HL-60 (cell line): ENCODE measurements around the gene GBX1.

Source experiments
- DNase-seq, 2 experiments: peaks; one replicate each; pipeline ENCODE4 v3.0.0-alpha.2; 2010 to 2020; ENCODE audit warnings: low read depth in 1 of 2, low spot score in 1 of 2
- H3K27ac ChIP-seq: fragments of 250-450 bp; sonication (Bioruptor Pico); replicated peaks from 2 replicates; pipeline ENCODE4 v1.5.1; 2020; ENCODE audit warnings: mild to moderate bottlenecking, moderate library complexity
- H3K27me3 ChIP-seq: fragments of 250-450 bp; sonication (Bioruptor Pico); 2 replicates; pipeline ENCODE4 v1.5.1; 2021; ENCODE audit warnings: mild to moderate bottlenecking, moderate library complexity; ENCODE audit not compliant: insufficient read depth, poor library complexity, severe bottlenecking
- H3K4me3 ChIP-seq: replicated peaks from 2 replicates; pipeline ENCODE4 v1.5.1; 2011; ENCODE audit warnings: mild to moderate bottlenecking, control low read depth, low read length; ENCODE audit not compliant: insufficient read depth
- GABPA ChIP-seq: IDR thresholded peaks from 2 replicates; pipeline ENCODE4 v1.6.1; 2012; ENCODE audit warnings: low read depth
- POLR2AphosphoS5 ChIP-seq: IDR thresholded peaks from 2 replicates; pipeline ENCODE4 v1.6.1; 2012; ENCODE audit warnings: low read depth
- SPI1 ChIP-seq: IDR thresholded peaks from 2 replicates; pipeline ENCODE4 v1.6.1; 2012; ENCODE audit warnings: low read depth, mild to moderate bottlenecking, borderline replicate concordance
- TF ChIP-seq, protein P1 (sequence below): IDR thresholded peaks from one replicate; pipeline ENCODE4 v1.5.1; 2011; ENCODE audit warnings: low read length, control low read depth, inconsistent platforms; ENCODE audit not compliant: insufficient read depth
- TF ChIP-seq, protein P2 (sequence below): IDR thresholded peaks from 2 replicates; pipeline ENCODE4 v1.6.1; 2012; ENCODE audit warnings: low read depth; ENCODE audit not compliant: insufficient replicate concordance

GBX1 gene

GRCh38 chr7:151129960-151130591 lies 37.4 kb downstream of the GBX1 start:
- Histone ChIP-seq H3K27ac (no peak overlapping the region), H3K27me3 (no peaks in the 10 kb centered on the region), H3K4me3 (no peak overlapping the region)
- no peak for DNase-seq
- TF ChIP-seq GABPA, result no peak
- TF ChIP-seq, protein P1, sequence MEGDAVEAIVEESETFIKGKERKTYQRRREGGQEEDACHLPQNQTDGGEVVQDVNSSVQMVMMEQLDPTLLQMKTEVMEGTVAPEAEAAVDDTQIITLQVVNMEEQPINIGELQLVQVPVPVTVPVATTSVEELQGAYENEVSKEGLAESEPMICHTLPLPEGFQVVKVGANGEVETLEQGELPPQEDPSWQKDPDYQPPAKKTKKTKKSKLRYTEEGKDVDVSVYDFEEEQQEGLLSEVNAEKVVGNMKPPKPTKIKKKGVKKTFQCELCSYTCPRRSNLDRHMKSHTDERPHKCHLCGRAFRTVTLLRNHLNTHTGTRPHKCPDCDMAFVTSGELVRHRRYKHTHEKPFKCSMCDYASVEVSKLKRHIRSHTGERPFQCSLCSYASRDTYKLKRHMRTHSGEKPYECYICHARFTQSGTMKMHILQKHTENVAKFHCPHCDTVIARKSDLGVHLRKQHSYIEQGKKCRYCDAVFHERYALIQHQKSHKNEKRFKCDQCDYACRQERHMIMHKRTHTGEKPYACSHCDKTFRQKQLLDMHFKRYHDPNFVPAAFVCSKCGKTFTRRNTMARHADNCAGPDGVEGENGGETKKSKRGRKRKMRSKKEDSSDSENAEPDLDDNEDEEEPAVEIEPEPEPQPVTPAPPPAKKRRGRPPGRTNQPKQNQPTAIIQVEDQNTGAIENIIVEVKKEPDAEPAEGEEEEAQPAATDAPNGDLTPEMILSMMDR, result no peak
- TF ChIP-seq, protein P2, sequence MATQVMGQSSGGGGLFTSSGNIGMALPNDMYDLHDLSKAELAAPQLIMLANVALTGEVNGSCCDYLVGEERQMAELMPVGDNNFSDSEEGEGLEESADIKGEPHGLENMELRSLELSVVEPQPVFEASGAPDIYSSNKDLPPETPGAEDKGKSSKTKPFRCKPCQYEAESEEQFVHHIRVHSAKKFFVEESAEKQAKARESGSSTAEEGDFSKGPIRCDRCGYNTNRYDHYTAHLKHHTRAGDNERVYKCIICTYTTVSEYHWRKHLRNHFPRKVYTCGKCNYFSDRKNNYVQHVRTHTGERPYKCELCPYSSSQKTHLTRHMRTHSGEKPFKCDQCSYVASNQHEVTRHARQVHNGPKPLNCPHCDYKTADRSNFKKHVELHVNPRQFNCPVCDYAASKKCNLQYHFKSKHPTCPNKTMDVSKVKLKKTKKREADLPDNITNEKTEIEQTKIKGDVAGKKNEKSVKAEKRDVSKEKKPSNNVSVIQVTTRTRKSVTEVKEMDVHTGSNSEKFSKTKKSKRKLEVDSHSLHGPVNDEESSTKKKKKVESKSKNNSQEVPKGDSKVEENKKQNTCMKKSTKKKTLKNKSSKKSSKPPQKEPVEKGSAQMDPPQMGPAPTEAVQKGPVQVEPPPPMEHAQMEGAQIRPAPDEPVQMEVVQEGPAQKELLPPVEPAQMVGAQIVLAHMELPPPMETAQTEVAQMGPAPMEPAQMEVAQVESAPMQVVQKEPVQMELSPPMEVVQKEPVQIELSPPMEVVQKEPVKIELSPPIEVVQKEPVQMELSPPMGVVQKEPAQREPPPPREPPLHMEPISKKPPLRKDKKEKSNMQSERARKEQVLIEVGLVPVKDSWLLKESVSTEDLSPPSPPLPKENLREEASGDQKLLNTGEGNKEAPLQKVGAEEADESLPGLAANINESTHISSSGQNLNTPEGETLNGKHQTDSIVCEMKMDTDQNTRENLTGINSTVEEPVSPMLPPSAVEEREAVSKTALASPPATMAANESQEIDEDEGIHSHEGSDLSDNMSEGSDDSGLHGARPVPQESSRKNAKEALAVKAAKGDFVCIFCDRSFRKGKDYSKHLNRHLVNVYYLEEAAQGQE, result no peak

DNA sequence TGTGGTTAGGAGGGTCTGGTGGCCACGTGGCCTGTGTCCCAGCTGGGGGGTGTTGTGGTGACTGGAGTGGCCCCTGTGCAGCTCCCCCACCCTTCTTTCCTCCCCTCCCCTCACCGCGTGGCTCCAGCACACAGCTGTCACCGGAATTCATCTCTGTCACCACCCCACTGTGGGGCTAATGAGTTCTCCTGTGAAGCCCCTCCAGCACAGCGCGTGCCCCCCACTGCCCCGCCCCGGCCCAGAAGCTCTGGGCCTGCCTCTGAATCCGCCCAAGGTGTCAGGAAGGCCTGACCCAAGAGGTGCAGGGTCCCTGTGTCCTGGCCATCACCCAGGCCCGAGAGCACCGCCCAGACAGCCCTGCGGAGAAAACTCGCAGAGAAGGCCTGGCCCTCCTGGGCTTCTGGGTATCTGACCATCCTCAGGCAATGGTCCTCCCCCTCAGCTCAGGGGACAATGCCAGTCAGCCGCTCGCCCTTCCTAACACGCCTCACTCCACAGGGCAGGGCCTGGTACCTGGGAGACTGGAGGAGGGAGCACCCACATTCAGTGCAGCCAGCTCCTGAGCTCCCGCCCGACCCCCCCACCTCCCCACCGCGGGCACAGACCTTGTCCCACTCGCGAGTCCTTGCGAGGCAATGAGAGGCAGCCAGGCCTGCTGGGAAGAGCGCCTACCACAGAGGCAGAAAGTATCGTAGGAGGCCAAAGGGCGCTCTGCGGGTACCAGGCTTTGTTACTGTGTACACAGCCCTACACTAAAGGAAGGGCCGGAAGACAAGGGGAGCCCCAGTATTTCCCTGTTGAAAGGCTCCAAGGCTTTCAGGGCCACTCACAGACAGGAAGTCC lies 38.2 kb downstream of the GBX1 start:
- H3K27ac ChIP-seq, result no peak overlapping the region
- TF ChIP-seq, protein P2, result no peak
- no peak for TF ChIP-seq SPI1
- DNase-seq, result no peak
- no peak overlapping the region for H3K4me3 ChIP-seq
- no peaks in the 10 kb centered on the region for H3K27me3 ChIP-seq

DNA sequence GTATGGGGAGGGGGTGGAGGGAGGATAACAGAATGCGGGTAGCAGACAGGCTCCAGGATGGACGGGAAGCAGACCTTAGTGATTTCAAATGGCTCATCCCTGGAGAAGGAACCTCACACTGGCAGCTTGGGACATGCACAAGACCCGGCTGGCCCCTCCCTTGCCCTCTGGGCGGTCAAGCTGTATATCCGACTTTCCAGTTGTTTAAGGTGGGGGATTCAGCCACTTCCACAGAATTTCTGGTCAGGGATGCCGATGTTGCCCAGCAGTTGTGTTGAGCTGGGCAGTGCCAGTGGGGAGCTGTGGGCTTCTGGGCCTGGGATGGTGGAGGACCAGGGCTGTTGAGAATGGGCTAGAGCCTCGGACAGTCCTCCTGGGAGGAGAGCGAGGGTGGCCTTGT lies 38.8 kb downstream of the GBX1 start:
- no peak for TF ChIP-seq SPI1
- TF ChIP-seq GABPA, result no peak
- TF ChIP-seq, protein P2, result no peak
- TF ChIP-seq, protein P1, result no peak
- no peak for TF ChIP-seq POLR2AphosphoS5
- Histone ChIP-seq H3K27ac (no peak overlapping the region), H3K4me3 (no peak overlapping the region), H3K27me3 (no peaks in the 10 kb centered on the region)
- no peak for DNase-seq
